ENCODE results near the gene VAMP5. TPM values are rescaled to one million over a fixed set of nuclear protein-coding genes. Genes with fewer than 3 reads are reported as not detected.

VAMP5 gene
- total RNA-seq, 3 donors from 2014 or later, result 7.3 to 12.1 (median 9.3) TPM

Other genes starting within 250 kb of the VAMP5 start
- gene RETSAT, start 229.9 kb upstream of the VAMP5 start, total RNA-seq, result 10 to 100 TPM; 16.0 to 18.6 (median 16.2) TPM
- 1 to 10 TPM; 5.5 to 9.9 (median 8.8) TPM for gene ELMOD3, start 229.7 kb upstream of the VAMP5 start, total RNA-seq
- 10 to 100 TPM in 1 of 3 donors, 1 to 10 TPM in 2; 9.1 to 10.9 (median 9.5) TPM for gene CAPG, start 174.1 kb upstream of the VAMP5 start, total RNA-seq
- under 1 TPM; 0.26 to 0.54 (median 0.40) TPM for gene SH2D6, start 165.7 kb upstream of the VAMP5 start, total RNA-seq
- gene MAT2A, start 45.3 kb upstream of the VAMP5 start, total RNA-seq, result 100 to 1,000 TPM; 399 to 423 (median 404) TPM
- gene GGCX, start 22.9 kb upstream of the VAMP5 start, total RNA-seq, result 10 to 100 TPM; 20.8 to 24.0 (median 22.1) TPM
- 10 to 100 TPM; 64.6 to 75.9 (median 71.2) TPM for gene VAMP8, start 6.8 kb upstream of the VAMP5 start, total RNA-seq
- 100 to 1,000 TPM in 1 of 3 donors, 10 to 100 TPM in 2; 87.8 to 108 (median 94.0) TPM for gene RNF181, start 11.3 kb downstream of the VAMP5 start, total RNA-seq
- 10 to 100 TPM in 2 of 3 donors, 1 to 10 TPM in 1; 9.7 to 11.9 (median 10.5) TPM for gene TMEM150A, start 18.3 kb downstream of the VAMP5 start, total RNA-seq
- gene C2orf68, start 27.6 kb downstream of the VAMP5 start, total RNA-seq, result 10 to 100 TPM; 17.1 to 21.0 (median 18.1) TPM
- 100 to 1,000 TPM; 106 to 110 (median 107) TPM for gene USP39, start 31.8 kb downstream of the VAMP5 start, total RNA-seq
- 1 to 10 TPM; 3.8 to 5.7 (median 5.0) TPM for gene SFTPB, start 83.8 kb downstream of the VAMP5 start, total RNA-seq
- 10 to 100 TPM in 2 of 3 donors, 1 to 10 TPM in 1; 4.3 to 26.5 (median 15.0) TPM for gene GNLY, start 109.9 kb downstream of the VAMP5 start, total RNA-seq
- gene ATOH8, start 169.6 kb downstream of the VAMP5 start, total RNA-seq, result not detected